SK-N-SH treated with all-trans-retinoic acid at 6 μM for 48 hours (cell line): ENCODE measurements around the gene RBM33.

Source experiments
- ATAC-seq: fragments of 200-7000 bp; cut with Tn5 transposase; 3 replicates; pipeline ENCODE4 v1.9.1; 2020; ENCODE audit warnings: mild to moderate bottlenecking, moderate library complexity
- ARNTL ChIP-seq: fragments of 450-650 bp; formaldehyde crosslinking; IDR thresholded peaks from 2 replicates; pipeline ENCODE4 v1.5.0; 2020; ENCODE audit warnings: low read depth, mild to moderate bottlenecking, moderate library complexity, borderline replicate concordance
- BACH2 ChIP-seq: fragments of 250-450 bp; sonication (Bioruptor Pico); IDR thresholded peaks from 2 replicates; pipeline ENCODE4 v1.9.0; 2021; ENCODE audit warnings: mild to moderate bottlenecking, borderline replicate concordance
- CSDC2 ChIP-seq: fragments of 250-450 bp; sonication (Bioruptor Pico); IDR thresholded peaks from 2 replicates; pipeline ENCODE4 v1.5.0; 2020; ENCODE audit warnings: mild to moderate bottlenecking, moderate library complexity
- CSRNP3 ChIP-seq: fragments of 250-450 bp; sonication (Bioruptor Pico); IDR thresholded peaks from 2 replicates; pipeline ENCODE4 v1.5.1; 2021; ENCODE audit warnings: mild to moderate bottlenecking, moderate library complexity
- ESRRG ChIP-seq: fragments of 250-450 bp; sonication (Bioruptor Pico); IDR thresholded peaks from 2 replicates; pipeline ENCODE4 v1.6.1; 2021; ENCODE audit warnings: mild to moderate bottlenecking
- GLIS3 ChIP-seq: fragments of 250-450 bp; sonication (Bioruptor Pico); IDR thresholded peaks from 2 replicates; pipeline ENCODE4 v1.5.0; 2020; ENCODE audit warnings: mild to moderate bottlenecking, moderate library complexity
- ISL1 ChIP-seq: fragments of 250-450 bp; sonication (Bioruptor Pico); IDR thresholded peaks from 2 replicates; pipeline ENCODE4 v2.1.2; 2022; ENCODE audit warnings: mild to moderate bottlenecking, moderate library complexity
- OSR1 ChIP-seq: fragments of 250-450 bp; sonication (Bioruptor Pico); IDR thresholded peaks from 2 replicates; pipeline ENCODE4 v1.8.0; 2022; ENCODE audit warnings: moderate library complexity, mild to moderate bottlenecking, inconsistent platforms
- PATZ1 ChIP-seq: fragments of 250-450 bp; sonication (Bioruptor Pico); IDR thresholded peaks from 2 replicates; pipeline ENCODE4 v1.8.0; 2020; ENCODE audit warnings: mild to moderate bottlenecking, moderate library complexity, borderline replicate concordance
- POU6F1 ChIP-seq: fragments of 250-450 bp; sonication (Bioruptor Pico); IDR thresholded peaks from 2 replicates; pipeline ENCODE4 v1.8.0; 2021; ENCODE audit warnings: low read depth, mild to moderate bottlenecking, moderate library complexity, borderline replicate concordance
- RARB ChIP-seq: fragments of 250-450 bp; sonication (Bioruptor Pico); IDR thresholded peaks from 2 replicates; pipeline ENCODE4 v1.8.0; 2021; ENCODE audit warnings: mild to moderate bottlenecking, moderate library complexity
- SNAI2 ChIP-seq: fragments of 250-450 bp; sonication (Bioruptor Pico); IDR thresholded peaks from 2 replicates; pipeline ENCODE4 v1.5.0; 2020; ENCODE audit warnings: mild to moderate bottlenecking, moderate library complexity
- TCF4 ChIP-seq: fragments of 250-450 bp; sonication (Bioruptor Pico); IDR thresholded peaks from 2 replicates; pipeline ENCODE4 v1.8.0; 2021; ENCODE audit warnings: mild to moderate bottlenecking, moderate library complexity, borderline replicate concordance
- TOX ChIP-seq: fragments of 250-450 bp; sonication (Bioruptor Pico); IDR thresholded peaks from 2 replicates; pipeline ENCODE4 v1.8.0; 2021; ENCODE audit warnings: mild to moderate bottlenecking, moderate library complexity, borderline replicate concordance
- ZFP3 ChIP-seq: fragments of 250-450 bp; sonication (Bioruptor Pico); IDR thresholded peaks from 2 replicates; pipeline ENCODE4 v1.5.0; 2020; ENCODE audit warnings: mild to moderate bottlenecking, moderate library complexity
- ZFP30 ChIP-seq: fragments of 450-650 bp; formaldehyde crosslinking; IDR thresholded peaks from 2 replicates; pipeline ENCODE4 v1.5.0; 2022; ENCODE audit warnings: mild to moderate bottlenecking, moderate library complexity
- ZNF565 ChIP-seq: fragments of 450-650 bp; formaldehyde crosslinking; conservative IDR thresholded peaks from 2 replicates; pipeline ENCODE4 v1.5.0; 2020; ENCODE audit warnings: low read depth, mild to moderate bottlenecking, moderate library complexity
- ZNF70 ChIP-seq: fragments of 450-650 bp; formaldehyde crosslinking; IDR thresholded peaks from 2 replicates; pipeline ENCODE4 v1.5.0; 2020; ENCODE audit warnings: mild to moderate bottlenecking, moderate library complexity
- ZNF8 ChIP-seq: fragments of 450-650 bp; formaldehyde crosslinking; IDR thresholded peaks from 2 replicates; pipeline ENCODE4 v1.5.0; 2020; ENCODE audit warnings: mild to moderate bottlenecking, moderate library complexity
- TF ChIP-seq, protein P1 (sequence below): fragments of 250-450 bp; sonication (Bioruptor Pico); IDR thresholded peaks from 2 replicates; pipeline ENCODE4 v1.5.1; 2020; ENCODE audit warnings: low read depth, mild to moderate bottlenecking, moderate library complexity
- TF ChIP-seq, protein P2 (sequence below): fragments of 250-450 bp; sonication (Bioruptor Pico); IDR thresholded peaks from 2 replicates; pipeline ENCODE4 v1.5.0; 2020; ENCODE audit warnings: mild to moderate bottlenecking, moderate library complexity

The RBM33 gene

DNA sequence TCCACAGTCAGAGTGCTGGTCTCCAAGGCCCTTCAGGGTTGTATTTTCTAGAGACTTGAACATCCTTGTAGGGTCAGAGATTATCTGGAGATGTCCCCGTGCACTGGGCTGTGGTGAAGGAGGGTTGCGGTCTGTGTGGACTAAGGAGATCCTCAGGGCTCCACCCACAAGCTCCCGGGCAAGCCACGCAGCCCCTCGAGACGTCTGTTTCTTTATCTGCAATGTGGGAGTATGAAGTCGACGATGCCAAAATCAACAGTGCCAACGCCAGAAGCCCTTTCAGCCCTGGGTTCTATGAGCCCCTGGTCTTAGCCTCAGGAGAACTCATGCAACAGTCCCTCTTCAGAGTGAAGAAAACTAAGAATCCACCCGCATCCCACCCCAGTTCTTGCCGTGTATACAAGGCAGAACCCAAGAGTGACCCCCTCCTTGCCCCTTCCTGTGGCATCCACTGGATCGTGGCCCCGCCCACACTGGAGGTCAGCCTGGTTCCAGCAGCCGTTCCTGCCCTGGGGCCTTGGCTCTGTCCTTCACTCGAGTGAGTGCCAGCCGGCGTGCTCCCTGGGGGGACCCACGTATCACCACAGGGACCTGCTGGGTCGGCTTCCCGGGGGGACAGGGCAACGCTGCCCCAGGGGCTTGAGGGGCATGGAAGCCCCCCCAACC is 173.8 kb downstream of the RBM33 start:
- ATAC-seq = no peak
- TF ChIP-seq ISL1 (CRISPR knock-in tag) = no peak
- TF ChIP-seq ZNF8 = no peak
- TF ChIP-seq GLIS3 (CRISPR knock-in tag) = no peak
- TF ChIP-seq TOX (CRISPR knock-in tag) = no peak
- no peak for TF ChIP-seq RARB (CRISPR knock-in tag)
- TF ChIP-seq BACH2 (CRISPR knock-in tag) = no peak
- TF ChIP-seq CSRNP3 (CRISPR knock-in tag) = no peak
- no peak for TF ChIP-seq ZFP30
- TF ChIP-seq TCF4 (CRISPR knock-in tag) = no peak
- TF ChIP-seq CSDC2 = no peak
- TF ChIP-seq ESRRG (CRISPR knock-in tag) = no peak
- TF ChIP-seq SNAI2 = no peak
- TF ChIP-seq, protein P1, sequence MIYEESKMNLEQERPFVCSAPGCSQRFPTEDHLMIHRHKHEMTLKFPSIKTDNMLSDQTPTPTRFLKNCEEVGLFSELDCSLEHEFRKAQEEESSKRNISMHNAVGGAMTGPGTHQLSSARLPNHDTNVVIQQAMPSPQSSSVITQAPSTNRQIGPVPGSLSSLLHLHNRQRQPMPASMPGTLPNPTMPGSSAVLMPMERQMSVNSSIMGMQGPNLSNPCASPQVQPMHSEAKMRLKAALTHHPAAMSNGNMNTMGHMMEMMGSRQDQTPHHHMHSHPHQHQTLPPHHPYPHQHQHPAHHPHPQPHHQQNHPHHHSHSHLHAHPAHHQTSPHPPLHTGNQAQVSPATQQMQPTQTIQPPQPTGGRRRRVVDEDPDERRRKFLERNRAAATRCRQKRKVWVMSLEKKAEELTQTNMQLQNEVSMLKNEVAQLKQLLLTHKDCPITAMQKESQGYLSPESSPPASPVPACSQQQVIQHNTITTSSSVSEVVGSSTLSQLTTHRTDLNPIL = no peak
- TF ChIP-seq ZFP3 (CRISPR knock-in tag) = no peak
- no peak for TF ChIP-seq ZNF70 (CRISPR knock-in tag)
- TF ChIP-seq, protein P2, sequence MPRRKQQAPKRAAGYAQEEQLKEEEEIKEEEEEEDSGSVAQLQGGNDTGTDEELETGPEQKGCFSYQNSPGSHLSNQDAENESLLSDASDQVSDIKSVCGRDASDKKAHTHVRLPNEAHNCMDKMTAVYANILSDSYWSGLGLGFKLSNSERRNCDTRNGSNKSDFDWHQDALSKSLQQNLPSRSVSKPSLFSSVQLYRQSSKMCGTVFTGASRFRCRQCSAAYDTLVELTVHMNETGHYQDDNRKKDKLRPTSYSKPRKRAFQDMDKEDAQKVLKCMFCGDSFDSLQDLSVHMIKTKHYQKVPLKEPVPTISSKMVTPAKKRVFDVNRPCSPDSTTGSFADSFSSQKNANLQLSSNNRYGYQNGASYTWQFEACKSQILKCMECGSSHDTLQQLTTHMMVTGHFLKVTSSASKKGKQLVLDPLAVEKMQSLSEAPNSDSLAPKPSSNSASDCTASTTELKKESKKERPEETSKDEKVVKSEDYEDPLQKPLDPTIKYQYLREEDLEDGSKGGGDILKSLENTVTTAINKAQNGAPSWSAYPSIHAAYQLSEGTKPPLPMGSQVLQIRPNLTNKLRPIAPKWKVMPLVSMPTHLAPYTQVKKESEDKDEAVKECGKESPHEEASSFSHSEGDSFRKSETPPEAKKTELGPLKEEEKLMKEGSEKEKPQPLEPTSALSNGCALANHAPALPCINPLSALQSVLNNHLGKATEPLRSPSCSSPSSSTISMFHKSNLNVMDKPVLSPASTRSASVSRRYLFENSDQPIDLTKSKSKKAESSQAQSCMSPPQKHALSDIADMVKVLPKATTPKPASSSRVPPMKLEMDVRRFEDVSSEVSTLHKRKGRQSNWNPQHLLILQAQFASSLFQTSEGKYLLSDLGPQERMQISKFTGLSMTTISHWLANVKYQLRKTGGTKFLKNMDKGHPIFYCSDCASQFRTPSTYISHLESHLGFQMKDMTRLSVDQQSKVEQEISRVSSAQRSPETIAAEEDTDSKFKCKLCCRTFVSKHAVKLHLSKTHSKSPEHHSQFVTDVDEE (CRISPR knock-in tag) = no peak
- TF ChIP-seq POU6F1 (CRISPR knock-in tag) = no peak
- no peak for TF ChIP-seq OSR1

DNA sequence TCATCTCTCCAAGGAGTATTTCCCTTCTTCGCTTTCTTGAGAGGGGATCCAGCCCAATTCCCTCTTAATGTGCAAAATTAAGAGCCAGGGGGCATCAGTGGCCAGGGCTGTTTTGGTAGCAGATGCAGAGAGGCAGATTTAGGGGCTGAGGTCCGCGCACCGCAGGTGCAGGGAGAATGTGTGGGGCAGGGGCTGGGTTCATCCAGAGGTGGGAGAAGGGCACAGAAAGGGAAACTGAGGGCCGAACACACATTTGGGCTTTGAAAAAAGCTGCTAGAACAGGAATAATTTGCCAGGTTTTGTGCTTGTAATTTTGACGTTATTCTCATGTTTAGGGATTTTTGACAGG is 174.3 kb downstream of the RBM33 start:
- TF ChIP-seq ARNTL (CRISPR knock-in tag) = no peak
- TF ChIP-seq ZNF8 = no peak
- TF ChIP-seq PATZ1 (CRISPR knock-in tag) = no peak
- TF ChIP-seq ZFP3 (CRISPR knock-in tag) = no peak
- TF ChIP-seq GLIS3 (CRISPR knock-in tag) = no peak
- TF ChIP-seq BACH2 (CRISPR knock-in tag) = no peak
- no peak for TF ChIP-seq ZNF70 (CRISPR knock-in tag)
- TF ChIP-seq CSDC2 = no peak
- no peak for TF ChIP-seq ZFP30
- no peak for TF ChIP-seq TCF4 (CRISPR knock-in tag)
- TF ChIP-seq RARB (CRISPR knock-in tag) = no peak
- TF ChIP-seq CSRNP3 (CRISPR knock-in tag) = no peak
- TF ChIP-seq ISL1 (CRISPR knock-in tag) = no peak
- TF ChIP-seq OSR1 = no peak
- TF ChIP-seq POU6F1 (CRISPR knock-in tag) = no peak
- TF ChIP-seq, protein P1 = no peak
- TF ChIP-seq, protein P2 (CRISPR knock-in tag) = no peak
- TF ChIP-seq ESRRG (CRISPR knock-in tag) = no peak
- no peak for TF ChIP-seq ZNF565 (CRISPR knock-in tag)
- no peak for ATAC-seq
